Activated gamma-delta T cell treated with Interleukin-2 at 50 U/mL for 16 hours (primary cell): Measurements from ENCODE around the gene SMC3.
A peak's percentile ranks its signal among the peaks of the same experiment; 100 is the strongest.
"Not testable (repeated sequence)": the region's sequence is repeated elsewhere in the genome, so short reads cannot be mapped to it uniquely, and the experiment has no call there.

Source experiments
- DNase-seq: peaks from one replicate; pipeline ENCODE4 v3.0.0-alpha.2; 2020

SMC3 gene

DNA sequence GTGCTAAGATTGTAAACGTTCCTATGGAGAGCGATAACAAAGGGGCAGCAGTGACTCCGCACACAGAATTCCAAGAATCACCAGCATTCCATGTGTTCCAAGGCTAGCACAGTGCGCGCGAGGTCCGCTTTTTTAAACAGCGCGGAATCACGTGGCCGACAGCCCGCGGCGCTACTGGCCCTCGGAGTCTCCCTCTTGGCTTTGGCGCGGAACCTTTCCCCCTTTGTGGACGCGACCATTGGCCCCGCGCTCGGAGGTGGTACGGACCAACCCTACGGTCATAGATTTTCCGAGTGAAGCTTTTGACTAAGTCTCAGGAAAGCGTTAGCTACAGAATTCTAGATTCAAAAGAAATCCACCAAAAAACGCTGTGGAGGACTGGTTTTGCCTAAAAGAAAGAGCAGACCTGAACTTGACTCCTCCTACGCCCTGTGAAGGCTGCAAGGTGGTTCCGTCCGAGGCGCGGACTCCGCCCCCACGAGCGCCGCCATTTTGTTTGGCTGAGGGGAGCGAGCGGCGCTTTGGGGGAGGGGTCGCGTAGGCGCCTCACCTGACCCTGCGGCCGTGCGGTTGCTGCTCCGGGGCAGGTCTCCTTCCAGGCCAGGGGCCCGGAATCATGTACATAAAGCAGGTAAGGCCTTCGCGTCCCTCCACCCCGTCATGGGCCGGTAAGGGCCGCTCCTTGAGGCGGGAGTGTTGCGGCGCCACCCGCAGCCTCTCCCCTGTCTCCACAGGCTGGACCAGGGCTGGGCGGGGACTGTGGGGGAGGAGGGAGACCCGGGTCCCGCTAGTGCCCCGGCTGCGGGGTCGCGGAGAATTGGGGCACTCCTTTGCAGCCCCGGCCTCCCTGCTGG, at the start of gene SMC3:
Gene SMC3, plus strand, starts transcription at position 495 of the 854 bp plus-strand sequence. Its CDS starts 122 bp downstream, at position 617.
- peak; percentile 89 for DNase-seq

DNA sequence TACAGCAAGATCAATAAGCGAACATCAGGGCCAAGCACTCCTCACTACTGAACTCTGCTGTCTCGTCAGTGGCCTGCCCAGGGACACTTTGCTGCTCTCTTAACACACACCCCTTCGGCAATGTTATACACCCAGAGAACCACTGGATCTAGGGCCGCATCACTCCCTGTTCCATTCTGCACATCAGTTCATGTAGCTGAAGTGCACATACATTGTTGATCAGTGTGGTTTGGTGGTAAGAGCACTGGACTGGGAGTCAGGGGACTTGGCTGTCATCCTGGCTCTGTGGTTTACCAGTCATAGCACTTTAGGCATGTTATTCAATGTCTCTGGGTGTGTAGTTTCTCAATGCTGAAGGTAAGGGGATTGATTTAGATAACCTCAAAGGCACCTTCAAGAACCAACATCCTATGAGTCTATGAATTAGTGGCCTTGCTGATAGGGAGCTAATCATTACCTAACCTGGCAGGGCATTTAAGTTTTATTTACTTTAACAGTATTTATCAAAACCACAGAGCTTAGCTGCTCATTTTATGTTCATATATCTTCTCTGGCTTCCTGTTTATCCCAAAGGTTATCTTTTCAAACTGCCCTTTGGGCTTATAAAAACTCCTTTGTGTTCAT, 45.0 kb upstream of the SMC3 start:
- DNase-seq = no peak

DNA sequence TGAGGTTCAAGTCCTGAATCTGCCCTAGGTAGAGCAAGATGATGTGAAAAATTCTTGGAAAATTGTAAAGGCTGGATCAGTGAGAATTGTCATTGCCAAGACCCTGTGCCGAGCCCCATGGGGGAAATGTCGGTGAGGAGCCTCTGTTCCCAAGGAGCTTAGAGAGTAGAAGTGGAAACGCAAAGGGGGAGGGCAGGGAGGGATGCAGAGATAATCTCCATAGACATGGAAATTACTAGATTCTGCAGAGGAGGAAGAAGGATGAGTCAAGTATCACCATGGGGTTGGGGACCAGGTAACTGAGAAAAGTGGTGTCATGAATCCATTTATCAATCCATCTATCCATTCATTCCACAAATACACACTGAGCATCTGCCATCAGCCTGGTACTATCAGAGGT, 43.8 kb upstream of the SMC3 start:
- no peak for DNase-seq

DNA sequence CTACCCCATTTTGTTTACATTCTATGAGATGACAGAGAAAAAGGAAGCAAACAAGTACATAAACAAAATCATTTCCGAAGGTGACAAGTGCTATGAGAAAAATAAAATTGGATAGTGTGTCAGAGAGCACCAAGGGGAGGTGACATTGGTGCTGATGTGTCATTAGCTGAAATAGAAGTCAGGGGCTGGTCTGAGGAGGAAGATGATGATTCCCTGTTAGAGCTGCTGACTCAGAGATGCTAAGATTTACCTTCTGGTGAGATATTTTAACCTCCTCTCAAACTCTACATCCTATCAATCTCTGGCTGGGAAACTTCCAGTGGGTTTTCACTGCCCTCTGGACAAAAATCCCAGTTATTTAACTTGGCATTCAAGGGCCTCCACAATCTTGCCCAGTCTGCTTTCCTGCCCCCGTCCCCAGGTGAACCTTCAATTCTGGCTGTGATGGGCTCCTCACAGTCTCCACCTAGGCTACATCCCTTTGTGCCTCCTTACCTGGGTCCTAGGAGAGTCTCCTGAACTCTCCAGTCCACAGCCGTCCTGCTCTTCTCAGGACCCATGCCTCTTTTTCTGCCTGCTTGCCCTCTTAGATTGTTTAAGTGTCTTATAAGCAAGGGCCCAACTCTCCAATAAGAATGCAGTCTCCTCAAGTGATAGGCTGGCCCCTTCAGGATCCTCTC, 43.2 kb upstream of the SMC3 start:
- no peak for DNase-seq

DNA sequence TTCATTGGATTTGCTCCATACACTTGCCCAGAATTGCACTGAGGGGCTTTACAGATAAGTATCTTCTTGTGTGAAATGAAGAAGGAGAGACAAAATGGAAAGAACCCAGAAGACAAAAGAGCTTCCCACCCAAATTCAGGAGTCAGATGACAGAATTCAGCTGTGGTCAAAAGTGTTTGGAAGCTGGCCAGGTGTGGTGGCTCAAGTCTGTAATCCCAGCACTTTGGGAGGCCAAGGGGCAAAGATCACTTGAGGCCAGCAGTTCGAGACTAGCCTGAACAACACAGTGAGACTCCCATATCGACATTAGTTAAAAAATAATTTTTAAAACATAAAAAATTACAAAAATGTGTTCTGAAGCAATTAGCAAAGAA, 42.6 kb upstream of the SMC3 start:
- no peak for DNase-seq

GRCh38 chr10:110525349-110526260, 41.9 kb upstream of the SMC3 start:
- DNase-seq = no peak

GRCh38 chr10:110527731-110528171, 39.7 kb upstream of the SMC3 start:
- DNase-seq = no peak

DNA sequence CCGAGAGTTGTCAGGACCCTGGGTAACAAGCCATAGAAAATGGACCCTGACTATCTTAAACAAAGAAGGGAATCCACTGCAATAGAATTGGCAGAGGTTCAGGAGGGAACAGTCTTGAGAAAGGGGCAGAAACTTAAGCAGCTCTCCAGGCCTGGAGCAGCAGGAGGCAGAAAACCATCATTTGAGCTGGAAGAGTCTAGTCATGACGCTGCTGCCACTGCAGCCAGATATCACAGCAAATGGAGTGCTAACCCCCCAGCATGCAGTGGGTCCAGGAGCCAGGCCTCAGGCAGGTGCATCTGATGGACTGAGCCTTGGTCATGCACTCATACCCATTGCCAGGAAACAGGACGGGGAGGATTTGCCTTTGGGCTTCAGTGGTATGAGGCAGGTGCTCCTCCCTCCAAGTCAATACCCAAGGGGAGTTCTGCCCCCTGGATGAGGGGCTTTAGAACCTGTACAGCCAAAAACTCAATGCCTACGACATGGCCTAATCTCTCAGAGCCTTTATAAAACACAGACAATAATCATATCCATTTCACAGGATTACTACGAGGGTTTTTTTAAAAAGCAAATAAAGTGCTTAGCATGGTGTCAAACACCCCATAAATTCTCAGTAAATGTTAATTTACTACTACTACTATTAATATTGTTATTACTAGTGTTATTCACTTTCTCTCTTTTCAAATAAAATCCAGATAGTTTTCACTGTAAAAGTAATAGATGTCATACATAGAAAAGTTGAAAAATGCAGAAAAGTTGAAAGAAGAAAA, 39.1 kb upstream of the SMC3 start:
- no peak for DNase-seq

- not testable (repeated sequence) for DNase-seq
These were observed 38.4 kb upstream of the SMC3 start for GRCh38 chr10:110528997-110529524.

- DNase-seq = peak; percentile 24
These were observed 37.9 kb upstream of the SMC3 start for GRCh38 chr10:110529596-110530011.

GRCh38 chr10:110530131-110530831, 37.2 kb upstream of the SMC3 start:
- DNase-seq = no peak

DNA sequence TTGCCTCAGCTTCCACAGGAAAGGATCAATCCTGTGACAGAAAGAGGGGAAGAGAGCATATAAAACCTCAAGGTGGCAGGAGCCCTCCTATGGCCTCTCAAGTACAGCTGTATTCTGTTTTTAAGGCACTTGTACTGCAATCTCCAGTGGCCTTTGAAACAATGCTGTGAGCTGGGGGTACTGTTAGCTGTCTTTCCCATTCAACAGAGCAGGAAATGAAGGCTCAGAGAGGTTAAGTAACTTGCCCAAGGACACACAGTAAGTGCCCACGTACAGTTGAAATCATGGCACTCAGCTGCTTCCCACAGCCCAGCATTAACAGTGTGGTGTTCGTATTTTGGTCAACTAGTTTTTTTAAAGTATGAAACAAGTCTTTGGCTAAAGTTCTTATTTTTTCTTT, 35.8 kb upstream of the SMC3 start:
- DNase-seq = no peak

DNA sequence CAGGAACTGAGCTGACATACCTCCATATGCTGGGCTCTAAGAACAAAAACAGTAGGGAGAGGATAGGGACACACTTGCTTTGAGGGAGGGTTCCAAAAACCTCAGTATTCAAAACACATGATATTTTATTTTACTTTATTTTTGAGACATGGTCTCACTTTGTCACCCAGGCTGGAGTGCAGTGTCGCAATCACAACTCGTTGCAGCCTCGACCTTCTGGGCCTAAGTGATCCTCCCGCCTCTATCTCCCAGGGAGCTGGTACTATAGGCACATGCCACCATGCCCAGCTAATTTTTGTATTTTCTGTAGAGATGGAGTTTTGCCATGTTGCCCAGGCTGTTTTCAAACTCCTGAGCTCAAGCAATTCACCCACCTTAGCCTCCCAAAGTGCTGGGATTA, 34.9 kb upstream of the SMC3 start:
- not testable (repeated sequence) for DNase-seq

DNA sequence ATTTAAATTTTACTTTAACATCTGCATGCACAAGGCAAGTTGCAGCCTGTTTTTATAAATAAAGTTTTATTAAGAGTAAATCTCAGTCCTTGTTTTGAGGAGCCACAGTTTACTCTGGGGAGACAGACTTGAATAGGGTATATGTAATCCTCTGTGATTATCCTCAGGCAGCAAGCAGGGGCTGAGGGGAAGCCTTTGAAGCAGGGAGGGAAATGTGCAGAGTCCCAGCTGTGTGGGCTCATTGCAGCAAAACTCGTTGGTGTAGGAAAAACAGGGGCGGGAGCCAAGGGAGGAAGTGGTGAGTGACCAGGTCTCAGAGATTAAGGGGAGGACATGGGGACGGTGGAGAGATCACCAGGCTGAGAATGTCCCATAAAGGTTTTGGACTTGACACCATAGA, 34.3 kb upstream of the SMC3 start:
- no peak for DNase-seq

DNA sequence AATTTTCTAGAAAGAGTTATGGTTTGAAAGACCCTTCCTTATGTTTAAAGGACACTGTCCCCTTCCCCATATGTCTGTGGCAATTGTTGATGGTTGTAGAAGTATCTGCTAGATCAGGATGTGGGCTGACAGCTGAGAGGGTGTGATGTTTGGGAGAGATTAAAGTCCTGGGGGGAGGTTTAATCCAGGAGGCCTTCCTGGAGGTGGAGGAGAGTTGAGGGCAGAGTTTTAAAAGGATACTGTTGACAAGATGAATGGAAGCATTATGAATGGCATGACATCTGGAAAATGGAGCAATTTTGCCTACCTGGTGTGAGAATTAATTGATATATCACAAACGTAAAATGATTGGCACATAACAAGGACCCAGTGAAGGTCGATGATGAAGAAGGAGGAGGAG, 32.9 kb upstream of the SMC3 start:
- DNase-seq = no peak

GRCh38 chr10:110535958-110536891, 31.3 kb upstream of the SMC3 start:
- peak; percentile 60 for DNase-seq

- DNase-seq = no peak
These were observed 28.4 kb upstream of the SMC3 start for GRCh38 chr10:110539091-110539490.

GRCh38 chr10:110540031-110540430, 27.5 kb upstream of the SMC3 start:
- DNase-seq = no peak

DNA sequence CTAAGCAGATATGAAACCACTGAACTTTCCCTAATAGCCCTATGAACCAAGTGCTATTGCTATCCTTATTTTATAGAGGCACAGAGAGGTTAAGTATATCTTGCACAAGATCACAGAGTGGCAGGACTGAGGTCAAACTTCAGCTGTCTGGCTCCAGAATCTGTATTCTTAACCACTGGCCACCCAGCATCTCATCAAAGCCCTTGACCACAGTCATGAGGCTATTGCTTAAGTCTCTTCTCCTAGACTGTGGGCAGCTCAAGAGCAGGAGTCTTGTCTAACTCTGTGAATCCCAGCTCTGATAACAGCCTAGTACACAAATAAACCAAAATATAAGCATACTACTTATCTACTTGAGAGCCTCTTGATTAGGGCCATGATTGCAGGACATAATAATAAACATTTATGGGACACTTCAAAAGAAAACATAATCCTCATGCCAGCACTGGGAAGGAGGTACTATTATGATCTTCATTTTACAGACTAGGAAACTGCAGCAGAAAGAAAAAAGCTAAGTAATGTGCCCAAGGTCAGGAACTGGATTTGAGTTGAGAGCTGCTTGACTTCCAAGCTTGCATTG, 22.4 kb upstream of the SMC3 start:
- no peak for DNase-seq
